Smooth muscle cell of the brain vasculature (primary cell): ENCODE measurements around the gene REG3A.

Experiments used
- DNase-seq: peaks from one replicate; pipeline ENCODE4 v3.0.0-alpha.2; 2012; ENCODE audit warnings: low read depth, low spot score

Gene REG3A

DNA sequence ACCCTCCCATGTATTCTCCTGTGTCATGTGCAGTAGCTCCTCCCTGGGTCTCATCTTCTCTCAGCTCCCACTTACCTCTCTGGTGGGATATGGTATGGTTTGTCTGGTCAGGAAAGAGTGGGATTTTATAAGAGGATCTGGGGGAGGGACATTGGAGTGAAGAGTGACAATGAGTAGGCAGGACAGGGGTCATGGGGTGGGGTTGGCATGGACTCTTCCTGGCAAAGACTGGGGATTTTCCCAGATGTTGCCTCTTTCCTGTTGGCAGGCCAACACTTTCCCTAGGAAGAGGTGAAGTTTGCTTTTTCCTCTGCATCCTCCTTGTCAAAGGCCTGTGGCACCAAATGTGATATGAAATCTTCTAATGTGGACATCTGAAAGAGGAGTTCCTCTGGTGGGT lies at the start of gene REG3A:
REG3A (minus strand) TSS at position 101 of the 400 bp plus-strand sequence. CDS start 348 bp downstream, outside the sequence.
- DNase-seq: no peak

GRCh38 chr2:79200762-79201161 lies 41.2 kb upstream of the REG3A start:
- DNase-seq: no peak

DNA sequence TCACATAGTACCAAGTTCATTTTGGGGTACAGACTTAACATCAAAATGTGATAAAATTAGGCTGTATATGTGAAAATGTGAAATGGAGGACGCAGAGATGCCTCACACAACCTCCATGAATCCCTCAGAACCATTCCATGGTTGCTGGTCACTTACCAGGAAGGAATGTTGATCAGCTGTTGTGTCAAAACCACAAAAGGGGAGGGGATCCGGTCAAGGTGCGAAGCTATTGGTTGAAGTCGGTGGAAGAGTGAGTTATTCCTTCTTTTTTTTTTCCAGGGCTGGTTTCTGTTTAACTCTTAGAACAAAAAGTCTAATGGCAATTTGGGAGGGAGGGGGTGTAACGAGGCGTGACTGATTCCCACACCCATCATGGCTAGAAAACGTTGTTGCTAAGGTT lies 32.3 kb upstream of the REG3A start:
- DNase-seq: no peak

DNA sequence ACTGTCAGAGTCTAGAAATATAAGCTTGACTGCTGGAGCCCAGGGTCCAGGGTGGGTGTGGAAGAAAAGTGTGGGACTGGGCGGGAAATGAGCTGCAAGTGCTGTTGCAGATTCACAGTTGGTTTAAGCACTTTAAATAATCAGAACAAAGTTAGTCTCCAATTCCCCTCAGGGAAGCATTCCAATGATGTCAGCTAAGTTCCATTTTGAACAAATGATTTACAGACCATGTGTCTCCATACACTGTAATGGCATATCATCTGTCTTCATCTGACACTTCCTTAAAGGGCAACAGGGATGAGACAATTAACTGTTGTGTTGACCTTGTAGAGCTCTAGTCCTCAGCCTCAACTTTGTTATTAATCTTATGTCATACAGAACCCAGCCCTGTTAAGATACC lies 31.5 kb upstream of the REG3A start:
- no peak for DNase-seq

GRCh38 chr2:79189465-79189864 lies 29.9 kb upstream of the REG3A start:
- DNase-seq: no peak

GRCh38 chr2:79181617-79182016 lies 22.1 kb upstream of the REG3A start:
- no peak for DNase-seq

DNA sequence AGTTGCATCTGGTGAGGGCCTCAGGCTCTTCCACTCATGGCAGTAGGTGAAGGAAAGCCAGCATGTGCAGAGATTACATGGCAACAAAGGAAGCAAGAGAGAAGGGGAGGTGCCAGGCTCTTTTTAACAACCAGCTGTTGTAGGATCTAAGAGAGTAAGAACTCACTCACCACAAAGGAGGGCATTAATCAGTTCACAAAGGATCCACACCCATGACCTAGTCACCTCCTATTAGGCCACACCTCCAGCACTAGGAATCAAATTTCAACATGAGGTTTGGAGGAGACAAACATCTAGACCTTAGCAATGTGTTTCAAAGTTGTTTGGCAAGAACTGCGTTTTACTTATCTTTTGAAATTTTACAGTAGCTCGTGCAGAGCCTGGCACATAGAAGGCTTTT lies 20.5 kb upstream of the REG3A start:
- no peak for DNase-seq

DNA sequence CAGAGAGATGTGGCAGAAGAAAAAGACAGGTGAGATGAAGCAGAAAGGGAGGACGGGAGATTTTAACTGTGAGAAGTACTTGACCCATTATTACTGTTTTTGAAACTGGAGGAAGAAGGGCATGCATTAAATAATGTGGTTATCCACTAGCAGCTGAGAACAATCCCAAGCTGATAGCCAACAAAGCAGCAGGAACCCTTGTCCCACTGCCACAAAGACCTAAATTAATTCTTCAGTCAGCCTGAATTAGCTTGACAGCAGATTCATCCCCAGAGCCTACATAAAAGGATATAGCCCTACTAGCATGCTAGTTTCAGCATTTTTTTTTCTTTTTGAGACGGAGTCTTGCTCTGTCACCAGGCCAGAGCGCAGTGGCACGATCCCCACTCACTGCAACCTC lies 19.5 kb upstream of the REG3A start:
- DNase-seq: no peak

- no peak for DNase-seq
Observed at GRCh38 chr2:79178076-79178674, 18.6 kb upstream of the REG3A start.

DNA sequence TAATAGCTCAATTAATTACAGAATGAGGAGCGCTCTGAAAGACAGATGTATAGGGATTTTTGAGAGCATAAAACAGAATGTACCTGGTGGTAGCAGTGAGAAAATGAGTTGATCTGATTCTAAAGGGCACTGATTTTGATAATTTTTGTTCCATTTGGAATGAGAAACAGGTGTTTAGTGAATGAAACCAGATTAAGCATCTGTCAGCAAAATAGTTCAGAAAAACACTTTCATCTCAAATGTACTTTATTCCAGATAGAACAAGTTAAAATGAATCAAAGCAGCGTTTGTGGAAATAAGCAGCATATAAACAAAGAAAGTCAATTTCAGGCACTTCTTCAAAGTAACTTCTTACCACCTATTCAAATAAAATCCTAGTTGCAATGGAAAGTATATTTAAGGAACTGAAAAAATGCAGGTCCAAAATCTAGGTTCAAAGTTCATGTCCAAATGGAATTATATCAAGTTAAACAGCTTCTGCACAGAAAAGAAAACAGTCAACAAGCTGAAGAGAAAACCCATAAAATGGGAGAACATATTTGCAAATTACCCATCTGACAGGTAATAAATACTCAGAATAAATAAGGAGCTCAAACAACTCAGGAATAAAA lies 11.9 kb upstream of the REG3A start:
- DNase-seq: no peak

GRCh38 chr2:79162801-79163200 lies 3.2 kb upstream of the REG3A start:
- no peak for DNase-seq

- no peak for DNase-seq
Observed at GRCh38 chr2:79162132-79162531, 2.6 kb upstream of the REG3A start.

- DNase-seq: no peak
Observed at GRCh38 chr2:79159030-79159429, 523 bp downstream of the REG3A start.

DNA sequence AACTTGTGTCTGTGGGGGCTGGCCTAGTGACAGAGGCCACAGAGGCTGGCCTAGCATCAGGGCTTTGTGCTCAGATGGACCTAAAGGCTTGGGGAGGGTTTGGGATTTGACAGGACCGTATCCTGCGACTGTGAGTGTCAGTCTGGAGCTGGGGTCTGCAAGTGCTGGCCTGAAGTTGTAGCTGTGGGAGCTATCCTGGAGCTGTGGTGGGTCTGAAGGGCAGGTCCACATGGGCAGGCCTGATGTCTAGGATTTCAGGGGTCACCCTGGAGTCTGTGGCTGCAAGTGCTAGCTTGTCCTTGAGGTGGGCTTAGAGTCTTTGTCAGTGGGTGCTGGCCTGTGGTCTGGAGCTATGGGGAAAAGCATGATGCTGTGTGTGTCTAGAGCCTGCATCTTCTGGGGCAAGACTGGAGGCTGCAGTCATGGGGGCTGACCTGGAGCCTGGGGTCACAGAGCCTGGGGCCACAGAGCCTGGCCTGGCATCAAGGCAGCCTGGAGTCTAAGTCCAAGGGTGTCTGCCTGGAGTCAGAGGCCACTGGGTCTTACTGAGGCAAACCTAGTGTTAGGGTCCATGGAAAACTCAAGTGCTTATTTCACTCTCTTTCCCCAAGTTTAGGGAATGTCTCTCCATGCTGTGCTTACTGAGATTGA lies 3.6 kb downstream of the REG3A start:
- no peak for DNase-seq

- no peak for DNase-seq
Observed at GRCh38 chr2:79139423-79139822, 20.1 kb downstream of the REG3A start.

DNA sequence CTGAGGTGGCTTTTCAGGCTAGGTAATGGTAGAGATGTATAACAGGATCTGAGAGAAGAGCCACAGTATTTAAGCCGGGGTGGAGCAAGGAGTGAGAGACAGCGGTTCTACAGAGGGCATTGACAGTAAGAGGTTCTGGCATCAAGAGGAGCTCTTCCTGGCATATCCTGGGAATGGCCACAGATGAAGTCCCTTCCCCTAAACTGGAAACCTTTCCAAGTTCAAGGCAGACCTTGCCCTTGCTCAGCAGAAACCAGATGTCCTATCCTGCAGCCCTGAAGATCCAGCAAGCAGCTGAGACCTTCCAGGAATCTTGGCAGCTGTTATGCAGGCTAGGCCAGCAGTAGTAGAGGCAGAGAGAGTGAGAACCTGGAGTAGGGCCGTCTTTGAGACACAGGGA lies 21.2 kb downstream of the REG3A start:
- DNase-seq: no peak

DNA sequence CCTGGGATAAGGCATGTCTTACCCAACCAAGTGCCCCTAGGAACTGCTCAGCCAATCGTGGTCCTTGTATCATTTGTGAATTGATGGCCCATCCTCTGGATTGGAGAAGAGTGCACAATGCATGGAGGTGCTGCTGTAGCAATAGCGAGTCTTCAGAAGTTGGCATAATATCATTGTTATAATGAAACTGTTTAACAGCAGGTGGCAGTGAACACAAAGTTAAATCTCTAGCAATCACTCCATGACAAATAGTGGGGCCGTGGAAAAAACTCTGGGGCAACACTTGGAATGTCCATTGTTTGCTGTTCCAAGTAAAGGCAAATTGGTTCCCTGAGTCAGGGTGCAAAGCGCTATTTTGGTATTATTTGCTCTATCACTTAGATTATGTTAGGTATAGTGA lies 27.9 kb downstream of the REG3A start:
- DNase-seq: no peak

GRCh38 chr2:79129804-79130203 lies 29.7 kb downstream of the REG3A start:
- no peak for DNase-seq

GRCh38 chr2:79129260-79129659 lies 30.3 kb downstream of the REG3A start:
- DNase-seq: no peak

DNA sequence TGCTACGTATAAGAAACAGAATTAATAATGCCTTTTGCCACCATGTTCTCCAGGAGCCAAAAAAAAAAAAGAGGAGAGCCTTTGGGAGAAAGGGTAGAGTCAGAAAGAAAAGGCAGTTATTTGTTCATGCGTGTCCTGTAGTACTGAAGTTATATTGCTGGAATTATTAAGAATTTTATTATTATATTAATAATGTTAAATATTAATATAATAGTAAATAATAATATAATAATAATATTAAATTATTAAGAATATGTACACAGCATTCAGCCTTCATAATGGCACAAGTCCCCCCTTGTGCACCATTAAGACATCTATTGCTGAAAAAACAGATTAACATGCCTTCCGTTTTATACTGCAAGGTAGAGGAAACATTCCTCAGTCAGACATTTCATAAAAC lies 31.1 kb downstream of the REG3A start:
- DNase-seq: no peak

GRCh38 chr2:79125721-79125985 lies 33.9 kb downstream of the REG3A start:
- DNase-seq: no peak

- no peak for DNase-seq
Observed at GRCh38 chr2:79124907-79125720, 34.4 kb downstream of the REG3A start.

DNA sequence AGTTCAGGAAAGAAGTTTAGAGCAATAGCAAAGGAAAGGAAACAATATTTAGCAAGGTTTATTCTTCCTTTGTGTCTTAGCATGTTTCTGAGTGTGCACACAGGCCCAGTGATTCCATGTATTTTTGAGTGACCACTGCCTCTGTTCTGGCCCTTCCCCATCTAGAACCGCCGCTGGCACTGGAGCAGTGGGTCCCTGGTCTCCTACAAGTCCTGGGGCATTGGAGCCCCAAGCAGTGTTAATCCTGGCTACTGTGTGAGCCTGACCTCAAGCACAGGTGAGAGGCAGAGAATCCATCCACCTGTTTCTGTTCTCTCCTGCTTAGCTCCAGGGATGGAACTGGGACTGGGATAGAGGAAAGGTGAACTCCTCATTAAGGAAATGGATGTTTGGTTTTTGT lies 36.9 kb downstream of the REG3A start:
- DNase-seq: no peak
